ENCODE measurements around the gene ZBTB5.
"Not testable (repeated sequence)": the region's sequence is repeated elsewhere in the genome, so short reads cannot be mapped to it uniquely, and the experiment has no call there.

DNA sequence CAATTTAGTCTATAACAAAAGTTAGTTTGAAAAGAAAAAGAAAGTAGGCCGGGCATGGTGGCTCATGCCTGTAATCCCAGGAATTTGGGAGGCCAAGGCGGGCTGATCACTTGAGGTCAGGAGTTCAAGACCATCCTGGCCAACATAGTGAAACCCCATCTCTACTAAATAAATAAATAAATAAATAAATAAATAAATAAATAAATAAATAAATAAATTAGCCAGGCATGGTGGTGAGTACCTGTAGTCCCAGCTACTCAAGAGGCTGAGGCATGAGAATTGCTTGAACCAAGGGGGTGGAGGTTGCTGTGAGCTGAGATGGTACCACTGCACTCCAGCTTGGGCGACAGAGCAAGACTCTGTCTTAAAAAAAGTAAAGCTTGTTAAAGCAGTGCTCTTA lies 67.3 kb downstream of the ZBTB5 start:
- not testable (repeated sequence) for TF ChIP-seq EZH2 (IDR thresholded peaks at IDR 0.05; ENCODE audit: insufficient read depth, low read length)
- TF ChIP-seq, protein P1, sequence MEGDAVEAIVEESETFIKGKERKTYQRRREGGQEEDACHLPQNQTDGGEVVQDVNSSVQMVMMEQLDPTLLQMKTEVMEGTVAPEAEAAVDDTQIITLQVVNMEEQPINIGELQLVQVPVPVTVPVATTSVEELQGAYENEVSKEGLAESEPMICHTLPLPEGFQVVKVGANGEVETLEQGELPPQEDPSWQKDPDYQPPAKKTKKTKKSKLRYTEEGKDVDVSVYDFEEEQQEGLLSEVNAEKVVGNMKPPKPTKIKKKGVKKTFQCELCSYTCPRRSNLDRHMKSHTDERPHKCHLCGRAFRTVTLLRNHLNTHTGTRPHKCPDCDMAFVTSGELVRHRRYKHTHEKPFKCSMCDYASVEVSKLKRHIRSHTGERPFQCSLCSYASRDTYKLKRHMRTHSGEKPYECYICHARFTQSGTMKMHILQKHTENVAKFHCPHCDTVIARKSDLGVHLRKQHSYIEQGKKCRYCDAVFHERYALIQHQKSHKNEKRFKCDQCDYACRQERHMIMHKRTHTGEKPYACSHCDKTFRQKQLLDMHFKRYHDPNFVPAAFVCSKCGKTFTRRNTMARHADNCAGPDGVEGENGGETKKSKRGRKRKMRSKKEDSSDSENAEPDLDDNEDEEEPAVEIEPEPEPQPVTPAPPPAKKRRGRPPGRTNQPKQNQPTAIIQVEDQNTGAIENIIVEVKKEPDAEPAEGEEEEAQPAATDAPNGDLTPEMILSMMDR (IDR thresholded peaks at IDR 0.05; ENCODE audit: insufficient read depth, low read depth, low read length) = not testable (repeated sequence)

Measured in astrocyte (in vitro differentiated cells and primary cell).